Motor neuron (in vitro differentiated cells): ENCODE measurements around the gene GNAI3. TPM values are rescaled to one million over a fixed set of nuclear protein-coding genes. Genes with fewer than 3 reads are reported as not detected.

Experiments
- ATAC-seq, 8 experiments: fragments of 200-7000 bp; cut with Tn5 transposase; replicated peaks in 6 of 8; 2 replicates each; pipeline ENCODE4 v1.8.0; 2021; ENCODE audit warnings: mild to moderate bottlenecking in 8 of 8, moderate library complexity in 8 of 8
- H3K27ac ChIP-seq, 2 donors: fragments of 250-450 bp; sonication (Bioruptor Pico); 2 replicates each; pipeline ENCODE4 v1.9.0; 2021; ENCODE audit warnings: antibody characterized with exemption in 2 of 2, mild to moderate bottlenecking in 2 of 2, moderate library complexity in 1 of 2
- H3K4me1 ChIP-seq, 2 donors: fragments of 250-450 bp; sonication (Bioruptor Pico); replicated peaks in 1 of 2; 2 replicates each; pipeline ENCODE4 v1.6.1; 2021; ENCODE audit warnings: antibody characterized with exemption in 2 of 2, mild to moderate bottlenecking in 2 of 2, moderate library complexity in 1 of 2
- H3K4me3 ChIP-seq, 5 donors: fragments of 250-450 bp; sonication (Bioruptor Pico); 2 replicates each; pipeline ENCODE4 v1.9.0; 2021; ENCODE audit warnings: antibody characterized with exemption in 5 of 5, mild to moderate bottlenecking in 5 of 5, moderate library complexity in 4 of 5
- WGBS, 10 experiments: fragments of 450-650 bp; shearing (Covaris generic); methylation state at CpG; one replicate each; pipeline ENCODE4 v1.0.0; 2022; 5-methylcytosine and 5-hydroxymethylcytosine counted together
- in situ Hi-C, 9 experiments: fragments of 400-800 bp; cut with MboI; loops; one replicate each; pipeline ENCODE4 v1.15.0; 2021; ENCODE audit warnings: low sequenced_read_pairs in 9 of 9, low pct_unique_long_range_greater_than_20kb in 2 of 9; ENCODE audit not compliant: unreplicated experiment in 9 of 9
- total RNA-seq, 8 experiments: library from RNA; unstranded; fragments of 300-600 nt; gene quantifications; 2 replicates each; pipeline versions ENCODE4 v1.2.3 to v1.2.4, GENCODE V29; 2022

GNAI3 gene
- total RNA-seq, 8 experiments from 2014 or later, result 8.8 to 15.5 (median 13.9) TPM

DNA sequence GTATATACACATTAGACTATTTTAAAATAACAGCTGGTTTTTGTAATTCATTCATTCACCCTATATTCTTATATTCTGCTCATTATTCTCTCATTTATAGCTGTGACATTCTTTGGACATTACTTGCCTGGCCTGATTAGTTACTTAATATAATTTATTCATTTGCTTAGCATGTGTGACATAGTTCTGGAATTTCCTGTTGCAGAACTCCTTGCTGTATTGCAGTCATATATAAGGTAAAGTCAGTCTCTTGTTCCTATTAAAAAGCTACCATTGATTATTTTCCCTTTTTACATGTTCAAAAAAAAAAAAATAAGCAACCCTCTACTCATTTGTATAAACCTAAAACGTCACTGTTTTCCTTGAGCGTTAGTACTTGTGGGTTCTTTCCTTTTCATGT, 47.1 kb downstream of the GNAI3 start:
- Histone ChIP-seq H3K4me3 (no peak overlapping the region), H3K27ac (no peak overlapping the region), H3K4me1 (no peaks in the 10 kb centered on the region)
- WGBS, 10 experiments, result 46 to 100% (median 95%) methylated on average over 1 to 2 of the region's 2 CpGs
- in situ Hi-C loops, result no loop called here
- no peak for ATAC-seq

DNA sequence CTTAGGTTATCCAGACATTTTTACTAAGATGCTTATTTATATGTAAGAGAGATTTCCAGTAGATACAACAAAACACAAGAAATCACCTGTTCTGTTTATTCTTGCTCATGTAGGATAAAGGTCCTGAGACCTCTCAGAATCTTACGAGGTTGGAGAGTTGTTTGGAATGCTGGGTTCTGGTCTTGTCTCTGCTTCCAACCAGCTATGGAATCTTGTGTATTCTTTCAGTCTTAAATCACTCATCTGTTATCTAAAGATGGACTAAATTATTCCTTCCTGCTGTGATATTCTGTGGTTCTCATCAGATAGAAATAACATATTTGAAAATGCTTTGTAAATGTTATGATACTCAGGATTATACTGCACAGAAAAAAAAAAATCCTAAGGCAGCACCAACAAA, 49.7 kb downstream of the GNAI3 start:
- Histone ChIP-seq H3K4me3 (no peak overlapping the region), H3K27ac (no peak overlapping the region), H3K4me1 (no peaks in the 10 kb centered on the region)
- peak in 1 of 8 experiments; percentile 36 for ATAC-seq
- 70 to 100% (median 82%) methylated on average over 1 of the region's 1 CpG; no CpG with 5 or more reads in 3 of the 10 experiments for WGBS, 10 experiments
- in situ Hi-C loops, result no loop called here

- 33 to 100% (median 85%) methylated on average over 1 to 5 of the region's 5 CpGs for WGBS, 10 experiments
- Histone ChIP-seq H3K4me3 (no peak overlapping the region), H3K4me1 (no peaks in the 10 kb centered on the region), H3K27ac (no peak overlapping the region)
- ATAC-seq, result peak in 4 of 8 experiments; percentile 40 to 75 (median 53)
- in situ Hi-C loops, result no loop called here
Observed at GRCh38 chr1:109598655-109599054, 50.2 kb downstream of the GNAI3 start.

DNA sequence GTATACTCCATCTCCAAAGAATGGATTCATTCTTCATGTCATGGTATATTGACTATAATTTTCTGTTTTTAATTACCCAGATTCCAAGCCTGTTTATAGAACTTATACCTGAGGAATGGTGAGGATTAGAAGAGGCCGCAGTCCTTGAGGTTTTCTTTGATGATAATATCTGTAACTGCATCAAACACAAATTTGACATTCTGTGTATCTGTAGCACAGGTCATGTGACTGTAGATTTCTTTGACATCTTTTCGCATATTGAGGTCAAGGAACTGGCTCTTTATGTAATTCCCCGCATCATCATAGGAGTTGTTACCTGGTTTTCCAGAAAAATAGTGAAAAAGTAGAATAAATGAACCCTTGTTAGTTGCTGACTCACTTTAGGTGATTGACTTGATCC, 54.8 kb downstream of the GNAI3 start:
- H3K27ac ChIP-seq, result no peak overlapping the region
- no peak overlapping the region for H3K4me3 ChIP-seq
- H3K4me1 ChIP-seq, result no peaks in the 10 kb centered on the region
- 86 to 100% (median 97%) methylated on average over 2 to 3 of the region's 3 CpGs; no CpG with 5 or more reads in 2 of the 10 experiments for WGBS, 10 experiments
- no peak for ATAC-seq
- in situ Hi-C loops, result no loop called here

GRCh38 chr1:109605381-109605780, 57.0 kb downstream of the GNAI3 start:
- Histone ChIP-seq H3K27ac (no peak overlapping the region), H3K4me1 (no peaks in the 10 kb centered on the region), H3K4me3 (no peak overlapping the region)
- in situ Hi-C loops, result no loop called here
- ATAC-seq, result no peak
- 86 to 100% (median 90%) methylated on average over 1 of the region's 1 CpG; no CpG with 5 or more reads in 5 of the 10 experiments for WGBS, 10 experiments

GRCh38 chr1:109609881-109610280, 61.5 kb downstream of the GNAI3 start:
- ATAC-seq, result peak in 3 of 8 experiments; percentile 8 to 15 (median 12)
- Histone ChIP-seq H3K27ac (no peak overlapping the region), H3K4me3 (no peak overlapping the region), H3K4me1 (no peaks in the 10 kb centered on the region)
- WGBS, 10 experiments, result 0 to 100% (median 93%) methylated on average over 1 to 3 of the region's 3 CpGs; no CpG with 5 or more reads in 4 of the 10 experiments
- in situ Hi-C loops, result no loop called here

GRCh38 chr1:109610609-109611307, 62.3 kb downstream of the GNAI3 start:
- no peak overlapping the region for H3K27ac ChIP-seq
- WGBS, 10 experiments, result 71 to 100% (median 84%) methylated on average over 1 to 3 of the region's 3 CpGs; no CpG with 5 or more reads in 4 of the 10 experiments
- H3K4me3 ChIP-seq, result no peak overlapping the region
- in situ Hi-C loops, result no loop called here
- ATAC-seq, result peak in 5 of 8 experiments; percentile 21 to 48 (median 38)
- peaks cover 2 to 3% of the 10 kb centered on the region in 2 donors for H3K4me1 ChIP-seq

- in situ Hi-C loops, result no loop called here
- peaks cover 9 to 10% of the 10 kb centered on the region in 2 donors for H3K4me1 ChIP-seq
- no peak for ATAC-seq
- WGBS, 10 experiments, result 60 to 100% (median 94%) methylated on average over 1 to 12 of the region's 13 CpGs; no CpG with 5 or more reads in 1 of the 10 experiments
- no peak overlapping the region for H3K4me3 ChIP-seq
- H3K27ac ChIP-seq, result no peak overlapping the region
Observed at GRCh38 chr1:109611308-109611990, 63.0 kb downstream of the GNAI3 start.

DNA sequence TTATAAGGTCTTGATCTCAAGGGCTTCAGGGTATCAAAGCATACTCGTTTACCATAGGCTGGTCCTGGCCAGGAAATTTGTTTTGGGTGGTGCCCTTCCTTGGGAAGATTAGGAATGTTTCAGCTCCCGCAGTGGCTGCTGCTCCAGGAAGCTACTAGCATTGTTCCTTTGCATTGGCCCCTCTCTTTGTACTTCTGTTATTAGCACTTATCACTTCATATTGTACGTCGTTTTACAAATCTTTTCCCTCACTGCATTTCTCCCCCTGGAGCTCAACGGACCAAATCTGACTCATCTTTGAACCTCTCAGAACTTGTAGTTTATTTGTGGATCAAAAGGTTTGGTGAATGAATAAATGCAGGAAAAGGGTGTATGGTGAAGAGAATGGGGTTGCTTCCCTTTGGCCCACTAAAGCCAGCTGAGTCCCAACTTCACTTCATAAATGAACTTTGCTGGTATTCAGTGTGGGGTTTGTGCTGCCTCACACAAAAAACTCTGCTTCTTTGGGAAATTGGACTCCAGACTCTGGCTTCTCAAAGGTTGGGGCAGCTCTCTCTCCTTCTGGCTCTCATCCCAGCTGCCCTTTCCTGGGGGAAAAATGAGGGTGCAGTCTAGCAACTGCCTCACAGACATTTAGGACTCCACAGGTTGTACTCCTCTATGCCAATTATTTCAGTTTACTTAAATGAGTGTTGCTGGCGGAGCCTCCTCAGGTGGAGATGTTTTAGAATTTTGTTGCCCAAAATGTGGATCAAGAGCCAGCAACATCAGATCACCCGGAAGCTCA, 65.1 kb downstream of the GNAI3 start:
- no peak overlapping the region for H3K27ac ChIP-seq
- peak in 3 of 8 experiments; percentile 44 to 66 (median 53) for ATAC-seq
- in situ Hi-C loops, result no loop called here
- H3K4me3 ChIP-seq, result no peak overlapping the region
- WGBS, 10 experiments, result 0 to 94% (median 64%) methylated on average over 2 to 7 of the region's 7 CpGs
- peaks cover 21 to 23% of the 10 kb centered on the region in 2 donors for H3K4me1 ChIP-seq

GRCh38 chr1:109615879-109616278, 67.5 kb downstream of the GNAI3 start:
- 0 to 87% (median 49%) methylated on average over 1 to 3 of the region's 3 CpGs; no CpG with 5 or more reads in 1 of the 10 experiments for WGBS, 10 experiments
- no peak for ATAC-seq

GRCh38 chr1:109616391-109616790, 68.0 kb downstream of the GNAI3 start:
- 50 to 100% (median 79%) methylated on average over 1 to 3 of the region's 3 CpGs for WGBS, 10 experiments
- ATAC-seq, result no peak
- Histone ChIP-seq H3K27ac (no peak overlapping the region), H3K4me3 (no peak overlapping the region), H3K4me1 (peaks cover 30 to 32% of the 10 kb centered on the region in 2 donors)
- in situ Hi-C loops, result no loop called here

More at GRCh38 chr1:109615879-109616278, 67.5 kb downstream of the GNAI3 start:
- in situ Hi-C loops, result no loop called here
- Histone ChIP-seq H3K4me1 (peaks cover 30 to 32% of the 10 kb centered on the region in 2 donors), H3K27ac (no peak overlapping the region), H3K4me3 (no peak overlapping the region)

- Histone ChIP-seq H3K27ac (peak overlapping the region; percentile 6 to 24), H3K4me3 (no peak overlapping the region), H3K4me1 (peaks cover 39 to 42% of the 10 kb centered on the region in 2 donors)
- peak in 7 of 8 experiments; percentile 19 to 38 (median 30) for ATAC-seq
- 0 to 42% (median 24%) methylated on average over 1 to 3 of the region's 3 CpGs; no CpG with 5 or more reads in 4 of the 10 experiments for whole genome bisulfite sequencing, 10 experiments
- in situ Hi-C loops, result no loop called here
Observed at GRCh38 chr1:109617291-109617801, 68.9 kb downstream of the GNAI3 start.
